ENCODE data around the gene MBLAC1.
A peak's percentile ranks its signal among the peaks of the same experiment; 100 is the strongest.

The MBLAC1 gene

DNA sequence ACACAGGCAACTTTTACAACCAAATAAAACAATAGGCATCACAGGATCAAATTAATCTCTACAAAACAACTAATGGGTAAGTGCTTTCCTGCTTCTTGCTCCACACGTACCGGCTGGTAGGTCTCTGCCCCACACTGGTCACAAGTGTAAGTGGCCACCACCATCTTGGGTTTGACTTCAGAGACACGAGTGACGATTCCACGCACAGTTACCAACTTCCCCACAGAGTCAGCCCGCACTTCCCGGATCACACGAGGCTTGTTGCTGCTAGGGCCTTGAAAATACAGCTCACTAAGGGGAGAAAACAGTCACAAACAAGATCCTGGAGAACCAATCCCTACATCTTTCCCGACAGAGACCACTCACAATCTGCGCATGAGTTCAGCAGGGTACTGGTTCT lies 27.9 kb upstream of the MBLAC1 start:
- no peak for DNase-seq

DNA sequence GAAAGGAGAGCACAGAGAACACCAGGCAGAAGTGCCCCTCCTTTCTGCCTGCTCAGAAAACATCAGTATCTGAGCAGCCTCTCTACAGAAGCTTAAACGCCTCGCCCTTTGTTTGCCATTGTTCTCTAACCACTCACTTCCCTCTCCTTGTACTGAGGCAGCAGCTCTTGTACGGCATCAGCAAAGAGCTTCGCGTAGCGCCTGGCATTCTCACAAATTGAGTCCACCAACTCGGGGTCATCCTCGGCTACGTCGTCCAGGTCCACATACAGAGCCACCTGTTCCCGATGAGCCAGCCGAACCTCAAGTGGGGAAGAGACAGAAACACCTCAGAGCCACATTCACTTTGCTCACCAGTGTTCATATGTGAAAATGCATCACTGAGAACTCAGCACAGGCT lies 27.3 kb upstream of the MBLAC1 start:
- DNase-seq = no peak

DNA sequence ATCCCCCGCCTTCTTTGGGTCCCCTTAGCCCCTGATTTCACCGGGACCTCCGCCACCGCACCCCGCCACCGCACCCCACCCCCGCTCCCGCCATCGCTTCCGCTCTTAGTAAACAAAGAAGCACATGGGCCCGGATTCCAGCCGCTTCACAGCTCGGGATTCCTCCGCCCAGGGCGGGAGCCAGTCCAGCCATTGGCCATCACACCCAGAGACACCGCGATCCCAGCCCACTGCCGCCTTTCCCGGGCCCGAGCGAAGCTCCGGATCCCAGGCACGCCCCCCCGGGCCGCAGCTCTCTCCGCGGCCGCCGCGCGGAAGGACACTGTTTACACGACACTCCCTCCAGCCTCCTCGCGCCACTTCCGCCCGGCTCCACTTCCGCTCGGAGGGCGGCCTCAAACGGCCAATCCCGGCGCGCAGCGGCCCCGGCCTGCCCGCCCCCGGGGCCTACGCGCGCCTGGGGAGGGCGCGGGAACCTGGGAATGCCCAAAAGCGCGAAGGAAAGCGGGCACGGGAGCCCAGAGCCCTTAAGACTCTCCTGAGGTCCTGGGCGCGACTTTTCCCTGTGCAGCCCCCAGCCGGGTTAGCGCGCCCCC lies 26.2 kb upstream of the MBLAC1 start:
- peak; percentile 71 for DNase-seq

DNA sequence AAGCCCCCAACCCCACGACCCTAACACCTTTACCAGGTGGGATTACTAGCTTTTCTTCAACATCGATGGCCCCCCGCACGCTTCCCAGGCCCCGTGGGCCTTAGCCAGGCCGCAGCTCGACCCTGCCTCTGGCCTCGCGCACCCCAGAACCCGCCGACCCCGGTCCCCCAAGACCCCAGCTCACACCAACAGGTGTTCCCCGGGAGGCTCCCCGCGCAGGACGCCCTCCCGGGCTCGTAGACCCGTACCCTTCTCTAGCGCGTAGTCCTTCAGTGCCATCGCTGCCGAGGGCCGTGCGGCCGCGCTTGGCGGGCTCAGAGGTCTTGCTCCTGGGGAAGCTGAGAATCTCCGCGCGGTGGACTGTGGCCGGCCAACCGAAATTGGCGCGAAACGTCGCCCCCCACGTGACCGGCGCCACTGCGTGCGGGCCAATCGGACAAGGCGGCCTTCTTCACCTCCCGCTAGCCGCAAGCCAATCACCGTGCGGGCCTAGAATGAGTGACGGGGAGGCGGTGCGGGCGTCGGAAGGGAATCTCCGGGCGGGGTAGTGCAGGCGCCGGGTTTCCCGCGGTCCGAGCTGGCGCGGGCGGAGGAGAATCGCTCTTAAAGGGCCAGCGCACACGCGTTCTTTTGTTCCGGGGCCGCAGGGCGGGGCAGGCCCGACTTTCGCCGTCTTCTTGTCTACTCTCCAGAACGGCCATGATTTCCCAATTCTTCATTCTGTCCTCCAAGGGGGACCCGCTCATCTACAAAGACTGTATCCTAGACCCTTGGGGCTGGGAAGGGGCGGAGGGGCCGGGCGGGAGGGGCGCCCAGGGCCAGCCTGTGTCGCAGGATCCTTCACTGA lies 25.5 kb upstream of the MBLAC1 start, which contains the start of the genes AP4M1 and MCM7:
Gene AP4M1, plus strand, starts transcription at position 628 of the 847 bp plus-strand sequence. Its CDS starts 72 bp downstream, at position 700.
Gene MCM7, minus strand, starts transcription at position 382 of the 847 bp plus-strand sequence. Its CDS starts 103 bp downstream, at position 279.
- DNase-seq = peak; percentile 88

DNA sequence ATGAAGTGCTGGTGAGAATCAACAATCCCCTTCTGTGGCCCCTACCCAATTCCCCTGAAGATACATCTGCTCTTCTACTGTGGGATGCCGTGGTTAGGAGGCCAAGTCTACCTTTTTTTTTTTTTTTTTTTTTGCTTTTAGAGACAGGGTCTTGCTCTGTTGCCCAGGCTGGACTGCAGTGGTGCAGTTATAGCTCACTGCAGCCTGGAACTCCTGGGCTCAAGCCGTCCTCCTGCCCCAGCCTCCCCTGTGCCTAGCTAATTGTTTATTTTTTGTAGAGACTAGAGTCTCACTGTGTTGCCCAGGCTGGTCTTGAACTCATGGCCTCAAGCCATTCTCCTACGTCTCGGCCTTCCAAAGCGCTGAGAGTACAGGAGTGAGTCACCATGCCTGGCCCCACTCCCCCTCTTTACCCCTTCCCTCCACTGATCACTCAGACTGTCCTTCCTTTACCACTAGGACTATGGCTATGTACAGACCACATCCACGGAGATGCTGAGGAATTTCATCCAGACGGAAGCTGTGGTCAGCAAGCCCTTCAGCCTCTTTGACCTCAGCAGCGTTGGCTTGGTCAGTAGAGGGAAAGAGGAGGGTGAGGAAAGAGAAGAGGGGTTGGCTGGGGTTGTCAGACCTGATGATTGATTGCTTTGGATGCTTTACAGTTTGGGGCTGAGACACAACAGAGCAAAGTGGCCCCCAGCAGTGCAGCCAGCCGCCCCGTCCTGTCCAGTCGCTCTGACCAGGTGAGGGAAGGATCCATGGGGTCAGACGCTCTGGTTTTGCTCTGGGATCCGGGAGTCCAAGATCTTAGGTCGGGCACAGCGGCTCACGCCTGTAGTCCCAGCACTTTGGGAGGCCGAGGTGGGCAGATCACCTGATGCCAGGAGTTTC lies 23.6 kb upstream of the MBLAC1 start:
- no peak for DNase-seq

DNA sequence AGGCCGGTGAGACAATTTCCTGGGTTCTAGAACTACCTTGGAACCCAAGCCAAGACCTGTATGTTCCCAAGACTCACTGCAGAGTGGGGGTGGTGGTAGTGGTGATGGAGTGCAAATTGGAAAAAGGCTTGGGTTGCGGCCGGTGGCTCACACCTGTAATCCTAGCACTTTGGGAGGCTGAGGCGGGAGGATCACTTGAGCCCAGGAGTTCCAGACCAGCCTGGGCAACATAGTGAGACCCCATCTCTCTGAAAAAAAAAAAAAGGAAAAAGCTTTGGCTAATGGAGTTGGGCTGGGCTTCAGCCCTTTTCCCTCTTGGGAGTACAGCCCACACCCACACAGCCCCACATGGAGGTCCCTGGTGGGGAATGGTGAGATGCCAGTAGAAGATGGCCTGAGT lies 21.2 kb upstream of the MBLAC1 start:
- DNase-seq = no peak

DNA sequence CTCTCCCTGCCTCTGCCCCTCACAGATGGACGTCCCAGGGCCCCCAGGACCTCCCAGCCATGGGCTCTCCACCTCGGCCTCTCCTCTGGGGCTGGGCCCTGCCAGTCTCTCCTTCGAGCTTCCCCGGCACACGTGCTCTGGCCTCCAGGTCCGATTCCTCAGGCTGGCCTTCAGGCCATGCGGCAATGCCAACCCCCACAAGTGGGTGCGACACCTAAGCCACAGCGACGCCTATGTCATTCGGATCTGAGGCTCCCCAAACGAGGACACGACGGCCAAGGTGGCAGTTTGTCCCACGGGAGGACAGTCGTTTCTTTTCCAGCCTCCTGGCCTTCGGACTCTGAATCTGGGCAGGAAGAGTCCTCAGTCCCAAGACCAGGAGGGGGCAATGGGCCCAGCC lies 20.1 kb upstream of the MBLAC1 start:
- DNase-seq = no peak

DNA sequence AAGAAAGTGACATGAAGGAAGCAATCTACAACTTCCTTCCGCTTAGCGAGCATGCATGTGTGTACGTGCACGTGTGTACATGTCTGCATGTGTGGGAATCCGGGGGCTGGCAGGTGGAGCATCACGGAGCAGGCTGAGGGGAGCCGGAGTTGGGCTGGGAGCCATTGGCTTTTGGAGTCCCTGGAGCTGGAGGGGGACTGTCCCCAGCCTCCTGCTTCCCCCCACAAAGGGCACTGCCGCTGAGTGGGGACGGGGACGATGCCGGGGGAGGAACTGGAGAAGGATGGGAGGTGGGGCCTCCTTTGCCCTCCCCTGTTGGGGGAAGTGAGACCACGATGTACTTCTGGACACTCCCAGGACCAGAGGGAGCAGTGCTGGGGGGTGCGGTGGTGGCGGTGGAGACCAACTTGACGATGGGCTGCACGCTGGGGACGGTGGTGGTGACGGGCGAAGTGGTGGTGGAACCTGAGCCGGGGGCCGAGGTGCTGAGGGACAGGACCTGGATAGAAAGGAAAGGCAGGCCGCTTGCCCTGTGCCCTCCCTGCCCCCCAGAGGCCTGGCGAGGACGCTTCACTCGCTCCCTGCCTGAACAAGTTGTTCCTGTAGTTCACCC lies 19.5 kb upstream of the MBLAC1 start:
- no peak for DNase-seq

DNA sequence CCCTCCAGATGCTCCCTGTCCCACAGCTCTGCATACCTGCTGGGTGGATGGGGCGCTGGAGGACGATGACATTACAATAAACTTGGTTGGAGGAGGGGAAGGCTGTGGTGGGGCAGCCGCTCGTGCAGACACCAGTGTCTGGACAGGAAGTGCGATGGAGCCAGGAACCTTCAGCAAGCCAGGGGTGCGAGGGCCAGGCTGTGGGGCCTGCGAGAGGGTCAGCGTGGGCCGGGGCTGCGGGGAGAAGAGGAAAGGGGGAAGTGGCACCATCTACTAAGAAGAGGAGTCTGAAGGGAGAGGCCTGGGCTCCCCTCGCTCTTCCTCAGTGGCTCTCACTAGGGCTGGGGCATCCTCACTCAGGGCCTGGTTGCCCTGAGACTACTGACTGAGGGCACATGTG lies 18.9 kb upstream of the MBLAC1 start:
- no peak for DNase-seq

DNA sequence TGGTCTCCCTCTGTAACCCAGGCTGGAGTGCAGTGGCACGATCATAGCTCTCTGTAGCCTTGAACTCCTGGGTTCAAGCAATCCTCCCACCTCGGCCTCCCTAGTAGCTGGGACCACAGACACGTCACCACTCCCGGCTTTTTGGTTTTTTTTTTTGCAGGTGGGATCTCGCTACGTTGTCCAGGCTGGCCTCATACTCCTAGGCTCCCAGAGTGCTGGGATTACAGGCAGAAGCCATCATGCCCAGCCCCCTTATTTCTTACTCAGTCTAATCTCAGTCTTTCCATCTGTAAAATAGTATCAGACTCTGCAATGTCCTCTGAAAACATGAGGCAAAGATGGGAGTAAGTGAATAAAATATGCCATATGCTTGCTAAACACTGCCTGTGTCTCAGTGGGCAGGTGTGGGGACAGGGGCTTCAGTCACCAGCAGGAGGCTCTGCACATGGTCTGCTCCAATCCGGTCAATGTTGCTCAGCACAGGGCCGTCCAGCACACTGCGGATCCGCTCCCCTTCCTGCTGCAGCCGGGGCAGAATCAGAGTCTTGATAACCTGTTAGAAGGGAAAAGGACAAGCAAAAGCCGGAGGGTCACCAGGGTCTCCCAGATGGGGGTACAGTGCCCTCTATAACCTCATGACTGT lies 17.1 kb upstream of the MBLAC1 start:
- DNase-seq = no peak

DNA sequence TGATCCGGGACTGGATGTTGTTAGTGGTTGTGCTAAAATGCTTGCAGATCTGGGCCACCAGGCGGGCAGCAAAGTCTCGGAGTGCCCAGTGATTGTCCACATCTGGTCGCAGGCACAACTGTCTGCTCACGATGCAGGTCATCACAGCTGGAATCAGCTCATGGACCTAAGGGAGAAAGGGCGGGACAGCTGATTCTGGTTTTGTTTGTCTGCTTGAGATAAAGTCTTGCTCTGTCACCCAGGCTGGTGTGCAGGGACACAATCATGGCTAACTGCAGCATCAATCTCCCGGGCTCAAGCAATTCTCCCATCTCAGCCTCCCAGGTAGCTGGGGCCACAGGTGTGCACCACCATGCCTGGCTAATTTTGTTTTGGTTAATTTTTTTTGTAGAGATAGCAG lies 15.6 kb upstream of the MBLAC1 start:
- no peak for DNase-seq

DNA sequence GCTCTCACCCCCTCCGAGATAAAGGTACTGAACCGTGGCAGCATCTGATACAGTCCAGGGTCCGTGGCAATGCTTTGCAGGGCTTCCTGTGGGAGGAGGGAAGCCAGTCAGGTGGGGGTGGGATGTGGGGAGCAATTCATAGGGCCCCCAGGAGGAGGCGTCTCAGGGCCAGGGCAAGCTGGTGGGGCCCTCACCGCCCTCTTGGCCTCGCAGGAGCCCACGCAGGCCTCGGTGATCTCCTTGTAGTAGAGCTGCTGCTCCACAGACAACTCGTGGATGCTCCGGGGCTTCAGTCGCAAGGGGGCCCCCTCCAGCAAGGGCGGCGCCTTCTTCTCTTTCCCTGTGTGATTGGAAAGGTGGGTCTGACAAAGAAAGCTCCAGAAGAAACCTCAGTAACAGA lies 14.9 kb upstream of the MBLAC1 start:
- no peak for DNase-seq

DNA sequence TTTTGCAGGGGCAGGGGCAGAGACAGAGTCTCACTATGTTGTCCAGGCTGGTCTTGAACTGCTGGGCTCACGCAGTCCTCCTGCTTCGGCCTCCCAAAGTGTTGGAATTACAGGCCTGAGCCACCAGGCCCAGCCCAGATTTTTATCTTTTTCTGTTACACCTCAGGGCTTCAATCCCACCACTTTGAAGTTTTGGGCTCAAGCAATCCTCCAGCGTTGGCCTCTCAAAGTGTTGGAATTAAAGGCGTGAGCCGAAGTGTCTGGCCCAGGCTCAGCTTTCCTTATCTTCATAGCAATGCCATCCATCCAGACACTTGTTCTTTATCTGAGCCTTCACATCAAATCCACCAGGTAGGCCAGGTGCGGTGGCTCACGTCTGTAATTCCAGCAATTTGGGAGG lies 11.7 kb upstream of the MBLAC1 start:
- DNase-seq = no peak

DNA sequence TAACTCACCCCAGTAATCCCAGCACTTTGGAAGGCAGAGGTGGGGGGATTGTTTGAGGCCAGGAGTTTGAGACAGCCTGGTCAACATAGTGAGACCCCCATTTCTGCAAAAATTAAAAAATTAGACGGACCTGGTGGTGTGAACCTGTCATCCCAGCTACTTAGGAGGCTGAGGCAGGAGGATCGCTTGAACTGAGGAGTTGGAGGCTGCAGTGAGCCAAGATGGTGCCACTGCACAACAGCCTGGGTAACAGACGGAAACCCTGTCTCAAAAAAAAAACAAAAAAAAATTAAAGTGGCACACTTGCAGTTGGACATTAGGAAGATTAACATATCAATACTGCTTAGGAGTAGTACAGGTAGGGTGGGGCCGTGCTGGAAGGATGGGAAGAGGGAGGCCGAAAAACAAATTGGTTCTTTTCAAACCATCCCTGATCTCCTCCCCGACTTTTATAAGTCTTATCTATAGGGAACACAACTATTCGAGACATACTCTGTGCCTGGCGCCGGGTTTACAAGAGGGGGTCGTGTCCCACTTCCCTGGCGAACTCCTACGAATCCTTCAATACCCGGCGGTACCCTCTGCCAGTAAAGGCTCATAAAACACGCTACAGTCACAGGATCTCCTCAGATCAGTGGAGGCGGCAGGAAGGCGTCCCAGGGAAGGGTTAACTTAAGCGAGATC lies 8.2 kb upstream of the MBLAC1 start:
- no peak for DNase-seq

DNA sequence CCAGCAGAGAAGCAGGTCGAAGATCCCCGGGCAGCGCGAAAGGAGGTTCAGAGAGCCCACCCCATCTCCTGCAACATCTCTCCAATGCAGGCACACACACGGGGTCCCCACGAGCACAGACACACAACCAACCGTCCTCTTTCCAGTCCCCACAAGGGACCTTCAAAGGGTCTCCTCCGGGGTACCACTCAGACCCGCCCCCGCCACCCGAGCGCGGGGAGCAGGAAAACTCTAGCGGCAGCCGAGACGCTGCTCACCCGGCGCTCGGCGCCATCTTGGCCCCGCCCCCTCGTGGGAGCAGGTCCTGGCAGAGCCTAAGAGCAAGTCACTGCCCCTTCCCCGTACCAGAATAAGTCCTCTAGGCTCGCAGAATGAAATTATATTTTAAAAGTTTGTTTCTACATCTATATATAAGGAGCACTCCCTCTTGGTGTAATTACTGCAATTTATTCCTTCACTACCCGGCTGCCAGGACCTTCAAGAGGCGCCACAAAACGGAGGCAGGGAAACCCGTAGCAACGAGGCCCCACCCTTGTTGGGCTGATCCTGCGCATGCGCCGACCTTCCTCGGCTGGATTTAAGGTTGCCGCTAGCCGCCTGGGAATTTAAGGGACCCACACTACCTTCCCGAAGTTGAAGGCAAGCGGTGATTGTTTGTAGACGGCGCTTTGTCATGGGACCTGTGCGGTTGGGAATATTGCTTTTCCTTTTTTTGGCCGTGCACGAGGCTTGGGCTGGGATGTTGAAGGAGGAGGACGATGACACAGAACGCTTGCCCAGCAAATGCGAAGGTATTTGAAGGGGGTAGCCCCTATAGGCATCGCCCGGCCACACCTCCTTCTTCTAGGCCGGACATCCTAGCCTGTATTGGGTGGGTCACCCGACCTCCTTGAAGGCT lies 7.4 kb upstream of the MBLAC1 start, which contains the start of the genes CNPY4 and TAF6:
Gene CNPY4, plus strand, starts transcription at position 563 of the 898 bp plus-strand sequence. Its CDS starts 111 bp downstream, at position 674.
Gene TAF6, minus strand, starts transcription at position 287 of the 898 bp plus-strand sequence. CDS start 5,149 bp downstream, outside the sequence.
- DNase-seq = peak; percentile 78

DNA sequence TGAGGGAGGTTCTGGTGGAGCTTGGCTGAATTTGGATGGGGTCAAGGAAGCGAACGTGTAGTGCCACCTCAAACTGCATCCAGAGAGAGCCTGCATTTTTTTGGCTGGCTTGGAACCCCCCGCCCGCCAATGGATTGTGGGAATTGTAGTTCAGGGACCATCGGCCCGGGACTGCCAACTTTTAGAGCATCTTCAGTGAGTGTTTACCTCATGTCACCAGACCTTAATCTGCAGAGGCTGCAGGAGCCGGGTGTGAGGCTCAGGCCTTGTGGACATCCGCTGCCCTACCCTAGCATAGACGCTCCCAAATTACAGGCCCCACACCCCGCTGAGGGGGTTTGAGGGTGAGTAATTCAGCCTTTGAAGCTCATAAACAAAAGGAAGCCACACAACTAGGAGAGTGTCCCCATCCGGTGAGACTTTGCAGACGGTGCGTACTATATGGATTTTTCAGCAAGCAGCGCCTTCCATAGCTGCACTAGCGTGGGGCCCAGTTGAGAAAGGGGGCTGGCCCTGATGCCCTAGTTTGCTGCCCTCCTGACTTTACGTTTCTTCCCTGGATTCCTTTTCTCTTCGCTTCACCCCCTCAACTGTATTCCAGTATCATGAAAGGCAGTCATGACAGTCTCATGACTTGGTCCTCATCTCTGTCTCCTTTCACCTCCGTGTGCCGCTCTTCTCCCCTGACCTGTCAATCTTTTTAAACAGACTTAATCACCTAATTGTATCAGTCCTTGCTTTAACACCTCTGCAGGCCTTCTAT lies 6.6 kb upstream of the MBLAC1 start:
- peak; percentile 43 for DNase-seq

DNA sequence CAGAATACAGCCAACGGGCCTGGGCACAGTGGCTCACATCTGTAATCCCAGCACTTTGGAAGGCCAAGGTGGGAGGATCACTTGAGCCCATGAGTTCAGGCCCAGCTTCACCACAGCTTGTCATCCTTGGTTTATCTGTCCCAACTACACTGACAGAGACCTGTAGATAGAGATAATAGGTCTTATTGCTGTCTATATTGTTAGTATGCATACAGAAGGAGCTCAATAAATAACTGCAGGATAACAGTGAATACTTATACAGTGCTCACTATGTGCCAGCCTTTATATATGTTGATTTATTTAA lies 6.1 kb upstream of the MBLAC1 start:
- no peak for DNase-seq

DNA sequence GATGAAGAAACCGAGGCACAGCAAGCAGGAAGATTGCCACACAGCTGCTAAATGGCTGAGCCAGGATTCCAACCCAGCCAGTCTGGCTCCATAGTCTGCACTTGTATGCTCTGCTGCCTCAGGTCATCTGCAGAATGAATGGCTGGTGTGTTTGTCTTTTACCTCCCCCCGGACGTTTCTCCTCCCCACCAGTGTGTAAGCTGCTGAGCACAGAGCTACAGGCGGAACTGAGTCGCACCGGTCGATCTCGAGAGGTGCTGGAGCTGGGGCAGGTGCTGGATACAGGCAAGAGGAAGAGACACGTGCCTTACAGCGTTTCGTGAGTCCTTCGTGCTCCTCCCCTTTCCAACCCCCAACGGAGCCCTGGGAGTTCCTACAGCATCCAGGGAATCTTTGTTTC lies 4.7 kb upstream of the MBLAC1 start:
- peak; percentile 78 for DNase-seq

DNA sequence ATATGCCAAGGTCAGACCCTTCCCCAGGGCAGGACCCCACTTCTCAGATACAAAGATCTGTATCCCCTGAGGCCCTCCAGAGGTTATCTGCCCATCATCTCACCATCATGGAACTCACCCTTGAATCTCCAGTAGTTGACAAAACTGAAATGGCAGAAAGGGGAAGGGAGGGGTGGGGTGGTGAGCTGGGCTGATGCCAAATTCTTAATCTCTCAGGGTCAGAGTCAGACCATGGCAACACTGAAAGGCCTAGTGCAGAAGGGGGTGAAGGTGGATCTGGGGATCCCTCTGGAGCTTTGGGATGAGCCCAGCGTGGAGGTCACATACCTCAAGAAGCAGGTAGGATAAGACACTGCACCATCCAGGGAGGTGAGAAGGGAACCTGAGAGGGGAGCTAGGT lies 4.2 kb upstream of the MBLAC1 start:
- no peak for DNase-seq
